Ovary (tissue), 9 donors: ENCODE results near the gene SPP1. TPM values are rescaled to one million over a fixed set of nuclear protein-coding genes. Genes with fewer than 3 reads are reported as not detected.

Experiments
- DNase-seq, 5 donors: peaks; one replicate each; pipeline ENCODE4 v3.0.0-alpha.2; 2019 to 2020
- H3K27ac ChIP-seq, 2 donors: fragments of 200-600 bp; one replicate each; pipeline versions ENCODE4 v1.5.1 to v1.8.0; 2019 to 2022
- H3K27me3 ChIP-seq: fragments of 200-600 bp; one replicate; pipeline ENCODE4 v1.8.0; 2022
- H3K36me3 ChIP-seq: fragments of 200-600 bp; sonication (generic); one replicate; pipeline ENCODE4 v1.5.1; 2019
- H3K4me1 ChIP-seq: one replicate; pipeline ENCODE4 v1.8.1; 2013; ENCODE audit warnings: mild to moderate bottlenecking, moderate library complexity; ENCODE audit not compliant: insufficient read depth
- H3K4me3 ChIP-seq: fragments of 200-600 bp; sonication (generic); one replicate; pipeline ENCODE4 v1.5.1; 2017
- H3K9me3 ChIP-seq, 2 donors: fragments of 200-600 bp in 1 of 2; sonication (generic) in 1 of 2; one replicate each; pipeline versions ENCODE4 v1.5.1 to v1.8.1; 2013 to 2019; ENCODE audit warnings: mild to moderate bottlenecking in 1 of 2, moderate library complexity in 1 of 2
- EP300 ChIP-seq: sonication (generic); formaldehyde crosslinking; IDR thresholded peaks from one replicate; pipeline ENCODE4 v1.6.1; 2017; ENCODE audit warnings: antibody characterized with exemption
- POLR2A ChIP-seq: fragments of 450-650 bp; IDR thresholded peaks from one replicate; pipeline ENCODE4 v1.6.1; 2017; ENCODE audit warnings: antibody characterized with exemption, mild to moderate bottlenecking, moderate library complexity
- WGBS, 3 donors: extraction: QIAGEN DNeasy Blood & Tissue Kit in 1 of 3; methylation state at CpG; one replicate each; pipeline versions ENCODE4 v1.1.5 to v1.1.7; 2013 to 2017; 5-methylcytosine and 5-hydroxymethylcytosine counted together
- intact Hi-C, 4 donors: fragments of 100-400 bp; cut with DNase I; formaldehyde crosslinking; loops; one replicate each; pipeline versions ENCODE4 v1.11.0 to v1.15.1; 2022 to 2023
- polyA plus RNA-seq, 2 donors: library from polyadenylated mRNA; stranded (reverse); fragments of 200-250 nt in 1 of 2; fragments of 350-450 nt in 1 of 2; fragmentation: Illumina TruSeq in 1 of 2; extraction: RNeasy Lipid Tissue Mini Kit (QIAGEN cat#74804) in 1 of 2; gene quantifications; one replicate each; pipeline ENCODE4 v1.2.3, GENCODE V29; 2013 to 2014
- total RNA-seq, 7 donors: library from RNA; depleted of rRNA in 2 of 7; stranded (reverse); fragments of >200 nt in 2 of 7; fragmentation: NEBNext Ultra II Directional in 3 of 7; extraction: Animal tissue kit (Norgen Biotek cat#: 25700) in 3 of 7; gene quantifications; one replicate each; pipeline versions ENCODE4 v1.1.0 to v1.2.4, GENCODE V29; 2016 to 2023
- TF ChIP-seq, protein P1 (sequence below), 3 donors: fragments of 450-650 bp in 2 of 3; fragments of 200-600 bp in 1 of 3; IDR thresholded peaks; one replicate each; pipeline versions ENCODE4 v1.5.1 to v1.8.0; 2016 to 2022; ENCODE audit warnings: antibody characterized with exemption in 3 of 3, mild to moderate bottlenecking in 1 of 3
- donor health status: DM: no; HTN: no; CAD: no; lungs with moderate emphysema.
- donor health status: DM: no; HTN: no; CAD: no.
- donor health status: Bipolar disorder and iron deficiency.
- donor health status: DM: yes; HTN: yes; CAD: no.
- donor health status: DM: no; HTN: no; CAD: no.
- donor health status: DM: yes; HTN: yes; CAD: no.

SPP1 gene
- total and polyA plus RNA-seq, 9 donors, result 5.6 to 88.7 (median 23.7) TPM

DNA sequence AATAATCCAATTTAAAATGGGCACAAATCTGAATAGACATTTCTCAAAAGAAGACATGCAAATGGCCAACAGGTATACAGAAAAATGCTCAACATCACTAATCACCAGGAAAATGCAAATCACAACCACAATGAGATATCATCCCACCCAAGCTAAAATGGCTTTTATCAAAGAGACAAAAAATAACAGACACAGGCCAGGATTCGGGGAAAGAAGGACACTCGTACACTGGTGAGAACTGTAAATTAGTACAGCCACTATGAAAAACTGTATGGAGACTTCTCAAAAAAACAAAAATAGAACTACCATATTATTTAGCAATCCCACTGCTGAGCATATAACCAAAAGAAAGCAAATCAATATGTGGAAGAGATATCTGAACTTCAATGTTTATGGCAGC is 8.5 kb downstream of the SPP1 start:
- H3K27ac ChIP-seq, result no peak overlapping the region

DNA sequence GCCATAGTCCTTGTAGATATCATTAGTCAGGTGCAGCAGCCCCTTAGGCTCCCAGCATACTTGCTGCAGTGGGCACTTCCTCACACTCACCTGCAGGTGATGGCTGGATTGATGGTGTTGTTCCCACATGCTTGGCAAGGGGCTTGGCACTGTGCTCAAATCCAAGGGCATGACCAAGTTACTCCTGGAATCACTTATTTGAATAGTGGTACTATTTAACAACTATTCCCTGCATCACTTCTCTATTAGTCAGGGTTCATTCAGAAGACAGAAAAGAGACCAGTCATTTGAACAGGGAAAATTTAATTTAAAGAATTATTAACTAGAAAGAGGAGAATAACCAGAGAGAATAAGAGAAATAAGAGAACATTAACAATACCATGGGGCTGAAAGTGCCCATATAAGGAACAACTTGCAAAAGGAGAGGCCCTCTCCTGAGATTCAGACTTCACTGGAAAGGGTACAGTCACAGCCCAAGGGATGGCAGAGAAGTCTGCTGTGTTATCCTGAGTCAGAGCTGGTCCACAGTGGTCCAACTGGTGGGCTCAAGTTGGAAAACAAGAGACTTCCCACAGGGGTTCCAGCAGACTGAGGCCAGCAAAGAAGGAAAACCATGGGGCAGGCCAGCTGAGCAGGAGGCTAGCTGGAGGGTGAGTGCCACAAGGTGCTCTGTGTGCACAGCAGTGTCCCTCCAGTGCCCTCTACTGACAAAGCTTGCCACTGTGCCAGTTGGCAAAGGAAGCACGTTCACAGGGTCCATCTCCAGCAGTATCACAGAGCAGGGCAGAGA is 9.8 kb downstream of the SPP1 start:
- no peaks in the 10 kb centered on the region for H3K36me3 ChIP-seq
- TF ChIP-seq POLR2A (no peak), EP300 (no peak)
- TF ChIP-seq, protein P1, sequence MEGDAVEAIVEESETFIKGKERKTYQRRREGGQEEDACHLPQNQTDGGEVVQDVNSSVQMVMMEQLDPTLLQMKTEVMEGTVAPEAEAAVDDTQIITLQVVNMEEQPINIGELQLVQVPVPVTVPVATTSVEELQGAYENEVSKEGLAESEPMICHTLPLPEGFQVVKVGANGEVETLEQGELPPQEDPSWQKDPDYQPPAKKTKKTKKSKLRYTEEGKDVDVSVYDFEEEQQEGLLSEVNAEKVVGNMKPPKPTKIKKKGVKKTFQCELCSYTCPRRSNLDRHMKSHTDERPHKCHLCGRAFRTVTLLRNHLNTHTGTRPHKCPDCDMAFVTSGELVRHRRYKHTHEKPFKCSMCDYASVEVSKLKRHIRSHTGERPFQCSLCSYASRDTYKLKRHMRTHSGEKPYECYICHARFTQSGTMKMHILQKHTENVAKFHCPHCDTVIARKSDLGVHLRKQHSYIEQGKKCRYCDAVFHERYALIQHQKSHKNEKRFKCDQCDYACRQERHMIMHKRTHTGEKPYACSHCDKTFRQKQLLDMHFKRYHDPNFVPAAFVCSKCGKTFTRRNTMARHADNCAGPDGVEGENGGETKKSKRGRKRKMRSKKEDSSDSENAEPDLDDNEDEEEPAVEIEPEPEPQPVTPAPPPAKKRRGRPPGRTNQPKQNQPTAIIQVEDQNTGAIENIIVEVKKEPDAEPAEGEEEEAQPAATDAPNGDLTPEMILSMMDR (IDR thresholded peaks at IDR 0.05), result no peak
- H3K27me3 ChIP-seq, result peaks cover 2% of the 10 kb centered on the region
- no peaks in the 10 kb centered on the region for H3K4me1 ChIP-seq
- intact Hi-C loops, result no loop called here
- H3K27ac ChIP-seq, result no peak overlapping the region
- DNase-seq, result no peak
- no peaks in the 10 kb centered on the region for H3K9me3 ChIP-seq
- no peak overlapping the region for H3K4me3 ChIP-seq
- WGBS, 3 donors, result 7 to 13% (median 9%) methylated on average over 1 of the region's 1 CpG

More for the DNA sequence above, 8.5 kb downstream of the SPP1 start:
- Histone ChIP-seq H3K36me3 (no peaks in the 10 kb centered on the region), H3K4me1 (no peaks in the 10 kb centered on the region), H3K27me3 (peaks cover 2% of the 10 kb centered on the region), H3K4me3 (no peak overlapping the region), H3K9me3 (no peaks in the 10 kb centered on the region)
- 85 to 93% (median 90%) methylated on average over 2 of the region's 2 CpGs for WGBS, 3 donors
- no peak for TF ChIP-seq POLR2A
- TF ChIP-seq, protein P1 (IDR thresholded peaks at IDR 0.05), result no peak
- TF ChIP-seq EP300, result no peak
- DNase-seq, result no peak
- intact Hi-C loops, result no loop called here

DNA sequence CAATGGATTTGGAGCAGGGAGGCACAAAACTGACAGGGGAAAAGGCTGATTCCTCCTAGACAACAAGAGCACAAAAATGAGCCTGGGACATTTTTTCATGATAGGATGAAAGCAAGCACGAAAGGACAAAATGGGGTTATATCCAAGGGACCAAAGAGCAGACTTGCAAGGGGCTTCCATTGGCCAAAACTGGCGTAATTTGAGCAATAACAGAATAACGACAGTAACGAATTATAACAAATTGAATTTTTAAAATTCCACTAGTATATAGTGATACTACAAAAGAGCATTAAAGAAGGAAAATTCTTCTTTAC is 10.3 kb downstream of the SPP1 start:
- 54 to 75% (median 61%) methylated on average over 4 of the region's 4 CpGs for WGBS, 3 donors
- no peaks in the 10 kb centered on the region for H3K4me1 ChIP-seq
- no peak for DNase-seq
- peaks cover 1% of the 10 kb centered on the region for H3K27me3 ChIP-seq
- H3K4me3 ChIP-seq, result no peak overlapping the region
- no peak for TF ChIP-seq EP300
- TF ChIP-seq, protein P1 (IDR thresholded peaks at IDR 0.05), result no peak
- no peak for TF ChIP-seq POLR2A
- H3K27ac ChIP-seq, result no peak overlapping the region
- no peaks in the 10 kb centered on the region for H3K36me3 ChIP-seq
- intact Hi-C loops, result no loop called here
- no peaks in the 10 kb centered on the region for H3K9me3 ChIP-seq

DNA sequence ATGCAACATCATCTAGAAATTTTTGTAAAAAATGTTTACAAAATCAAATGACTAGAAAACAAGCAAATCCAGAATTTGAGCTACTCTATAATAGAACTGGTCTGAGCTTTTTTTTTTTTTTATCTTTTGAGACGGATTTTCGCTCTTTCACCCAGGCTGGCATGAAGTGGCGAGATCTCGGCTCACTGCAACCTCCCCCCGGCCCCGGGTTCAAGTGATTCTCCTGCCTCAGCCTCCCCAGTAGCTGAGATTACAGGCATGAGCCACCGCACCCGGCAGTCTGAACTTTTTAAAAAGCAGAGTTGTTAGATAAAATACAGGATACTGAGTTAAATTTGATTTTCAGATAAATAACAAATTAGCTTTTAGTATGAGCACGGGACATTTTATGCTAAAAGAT is 11.0 kb downstream of the SPP1 start:
- no peak for DNase-seq
- 86 to 90% (median 86%) methylated on average over 9 of the region's 9 CpGs for WGBS, 3 donors
- intact Hi-C loops, result no loop called here

More for the DNA sequence above, 11.0 kb downstream of the SPP1 start:
- no peaks in the 10 kb centered on the region for H3K36me3 ChIP-seq
- no peaks in the 10 kb centered on the region for H3K27me3 ChIP-seq
- no peaks in the 10 kb centered on the region for H3K4me1 ChIP-seq
- H3K4me3 ChIP-seq, result no peak overlapping the region
- H3K9me3 ChIP-seq, result no peaks in the 10 kb centered on the region
- no peak overlapping the region for H3K27ac ChIP-seq
- TF ChIP-seq, protein P1 (IDR thresholded peaks at IDR 0.05), result no peak
- TF ChIP-seq POLR2A (no peak), EP300 (no peak)
